GM13977 (cell line): ENCODE data around the gene MAP3K8.
A peak's percentile ranks its signal among the peaks of the same experiment; 100 is the strongest.

Experiments
- DNase-seq: peaks from one replicate; pipeline ENCODE4 v3.0.0; 2012; ENCODE audit warnings: low spot score
- in situ Hi-C: fragments of 300-500 bp; cut with MboI; formaldehyde crosslinking; loops from one replicate; pipeline ENCODE4 v1.12.0; 2022; ENCODE audit warnings: low sequenced_read_pairs, low pct_unique_long_range_greater_than_20kb, mixed read lengths, inconsistent platforms; ENCODE audit not compliant: unreplicated experiment
- TF ChIP-seq, protein P1 (sequence below): IDR thresholded peaks from 2 replicates; pipeline ENCODE4 v1.5.1; 2012; ENCODE audit warnings: mild to moderate bottlenecking, control low read depth; ENCODE audit not compliant: insufficient read depth; ENCODE audit errors: extremely low read depth, missing control alignments

The MAP3K8 gene

DNA sequence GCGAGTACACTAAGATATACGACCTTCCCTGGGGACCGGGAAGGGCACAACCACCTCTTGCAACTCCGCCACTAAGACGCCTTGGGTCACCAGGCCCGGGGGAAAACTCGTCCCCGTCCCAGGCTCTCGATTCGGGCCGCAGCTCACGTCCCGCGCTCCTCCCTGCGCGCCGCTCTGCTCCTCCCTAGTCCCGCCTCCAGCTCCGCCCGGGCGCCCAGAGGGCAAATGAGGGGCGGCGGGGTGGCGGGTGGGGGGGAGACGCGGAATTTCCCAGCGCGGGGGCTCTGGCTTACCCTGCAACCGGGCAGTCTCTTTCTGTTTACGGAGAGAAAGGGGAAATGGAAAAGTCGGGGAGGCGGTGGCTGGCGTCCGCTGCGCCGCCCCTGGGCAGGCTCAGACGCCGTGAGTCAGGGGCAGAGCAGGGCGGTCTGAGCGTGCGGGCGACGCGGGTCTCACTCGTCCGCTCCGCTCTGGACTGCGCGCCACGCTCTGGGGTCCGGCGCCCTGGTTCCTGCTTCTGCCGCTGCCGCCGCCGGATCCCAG, at the start of gene MAP3K8:
Gene MAP3K8, plus strand, starts transcription at position 455 of the 543 bp plus-strand sequence. CDS start 4,755 bp downstream, outside the sequence.
- in situ Hi-C loops, result no loop called here

DNA sequence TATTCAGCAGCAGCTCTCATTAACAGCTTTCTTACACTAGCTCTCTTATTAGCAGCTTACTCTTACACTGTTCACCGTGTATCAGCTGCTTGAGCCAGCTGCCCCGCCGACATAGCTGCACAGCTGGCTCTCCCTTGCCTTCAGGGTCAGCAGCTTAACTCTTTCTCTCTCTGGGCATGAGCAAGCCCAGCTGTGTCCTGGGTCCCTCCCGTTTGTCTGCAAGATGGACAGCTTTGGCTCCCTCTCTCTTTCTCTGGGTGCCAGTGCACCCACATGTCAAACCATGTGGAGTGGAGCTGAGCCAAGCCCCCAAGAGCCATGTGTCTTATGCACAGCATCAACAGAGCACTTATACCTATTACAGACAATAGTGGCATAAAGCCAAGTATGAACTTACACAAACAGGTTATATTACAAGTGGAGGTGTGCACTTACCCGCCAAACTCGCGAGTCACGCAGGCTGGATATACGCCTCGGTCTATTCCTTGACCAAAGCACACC, 49.2 kb upstream of the MAP3K8 start:
- DNase-seq, result peak; percentile 34
- TF ChIP-seq, protein P1, sequence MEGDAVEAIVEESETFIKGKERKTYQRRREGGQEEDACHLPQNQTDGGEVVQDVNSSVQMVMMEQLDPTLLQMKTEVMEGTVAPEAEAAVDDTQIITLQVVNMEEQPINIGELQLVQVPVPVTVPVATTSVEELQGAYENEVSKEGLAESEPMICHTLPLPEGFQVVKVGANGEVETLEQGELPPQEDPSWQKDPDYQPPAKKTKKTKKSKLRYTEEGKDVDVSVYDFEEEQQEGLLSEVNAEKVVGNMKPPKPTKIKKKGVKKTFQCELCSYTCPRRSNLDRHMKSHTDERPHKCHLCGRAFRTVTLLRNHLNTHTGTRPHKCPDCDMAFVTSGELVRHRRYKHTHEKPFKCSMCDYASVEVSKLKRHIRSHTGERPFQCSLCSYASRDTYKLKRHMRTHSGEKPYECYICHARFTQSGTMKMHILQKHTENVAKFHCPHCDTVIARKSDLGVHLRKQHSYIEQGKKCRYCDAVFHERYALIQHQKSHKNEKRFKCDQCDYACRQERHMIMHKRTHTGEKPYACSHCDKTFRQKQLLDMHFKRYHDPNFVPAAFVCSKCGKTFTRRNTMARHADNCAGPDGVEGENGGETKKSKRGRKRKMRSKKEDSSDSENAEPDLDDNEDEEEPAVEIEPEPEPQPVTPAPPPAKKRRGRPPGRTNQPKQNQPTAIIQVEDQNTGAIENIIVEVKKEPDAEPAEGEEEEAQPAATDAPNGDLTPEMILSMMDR, result peak; percentile 40
- in situ Hi-C loops, result loop anchor here (10.0 kb wide), 1 partner anchor 210 kb away; no protein-coding TSS in a partner anchor

More for the DNA sequence above, at the start of gene MAP3K8:
- TF ChIP-seq, protein P1, result no peak
- peak; percentile 88 for DNase-seq

DNA sequence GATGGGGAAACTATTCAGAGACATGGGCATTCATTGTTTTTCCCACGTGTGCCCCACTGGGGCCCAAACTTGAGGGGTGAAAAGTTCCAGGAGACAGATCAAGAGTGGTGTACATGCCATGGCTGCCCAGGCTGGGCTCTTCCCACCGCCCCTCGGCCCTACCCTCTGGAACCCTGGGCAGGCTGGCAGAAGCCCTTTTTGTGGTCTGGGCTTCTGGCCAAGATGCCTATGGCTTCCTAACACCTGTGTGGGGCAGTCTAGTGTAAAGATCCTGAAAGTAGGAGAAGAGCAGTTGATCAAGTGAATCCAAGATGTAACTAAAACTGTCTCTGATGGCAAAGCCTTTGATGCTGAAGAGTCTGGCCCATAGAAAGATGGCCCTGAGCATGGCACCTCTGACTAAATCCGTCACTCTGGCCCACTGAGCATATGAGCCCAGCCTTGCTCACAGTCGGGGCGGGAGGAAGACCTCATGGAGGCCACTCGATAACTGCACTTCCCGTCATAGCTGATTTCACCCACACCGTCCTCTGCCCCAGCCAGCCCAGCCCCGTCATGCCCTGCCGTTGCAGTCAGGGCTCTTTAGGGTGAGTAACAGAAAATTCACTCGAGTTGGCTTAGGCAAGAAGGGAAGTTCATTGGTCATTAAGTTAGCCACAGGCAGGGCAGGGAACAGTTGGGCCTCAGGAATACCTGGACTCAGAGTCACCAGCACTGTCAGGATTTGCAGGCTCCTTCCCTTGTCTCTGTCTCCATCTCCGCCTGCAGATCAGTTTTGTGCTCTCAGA, 47.0 kb upstream of the MAP3K8 start:
- in situ Hi-C loops, result loop anchor here (10.0 kb wide), 1 partner anchor 208 kb away; no protein-coding TSS in a partner anchor
- TF ChIP-seq, protein P1, result no peak
- no peak for DNase-seq

DNA sequence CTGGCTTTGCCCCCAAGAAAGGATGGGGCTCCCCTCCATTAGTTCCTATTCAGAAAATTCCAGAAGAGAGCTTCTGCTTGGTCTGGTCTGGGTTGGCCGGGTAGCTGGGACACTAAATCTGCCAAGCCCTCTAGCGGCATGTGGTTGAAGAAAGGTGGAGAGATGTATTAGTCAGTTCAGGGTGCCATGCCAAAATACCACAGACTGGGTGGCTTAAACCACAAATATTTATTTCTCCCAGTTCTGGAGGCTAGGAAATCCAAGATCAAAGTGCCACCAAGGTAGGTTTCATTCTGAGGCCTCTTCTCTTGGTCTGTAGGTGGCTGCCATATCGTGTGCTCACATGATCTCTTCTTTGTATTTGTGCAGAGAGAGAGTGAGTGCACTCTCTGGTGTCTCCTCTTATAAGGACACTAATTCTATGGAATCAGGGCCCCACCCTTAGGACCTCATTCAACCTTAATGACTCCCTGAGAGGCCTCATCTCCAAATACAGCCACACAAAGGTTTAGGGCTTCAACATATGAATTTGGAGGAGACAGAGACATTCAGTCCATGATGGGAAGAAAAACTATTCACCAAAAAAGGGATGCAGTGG, 46.2 kb upstream of the MAP3K8 start:
- no peak for DNase-seq
- TF ChIP-seq, protein P1, result no peak
- in situ Hi-C loops, result loop anchor here (10.0 kb wide), 1 partner anchor 207 kb away; no protein-coding TSS in a partner anchor

DNA sequence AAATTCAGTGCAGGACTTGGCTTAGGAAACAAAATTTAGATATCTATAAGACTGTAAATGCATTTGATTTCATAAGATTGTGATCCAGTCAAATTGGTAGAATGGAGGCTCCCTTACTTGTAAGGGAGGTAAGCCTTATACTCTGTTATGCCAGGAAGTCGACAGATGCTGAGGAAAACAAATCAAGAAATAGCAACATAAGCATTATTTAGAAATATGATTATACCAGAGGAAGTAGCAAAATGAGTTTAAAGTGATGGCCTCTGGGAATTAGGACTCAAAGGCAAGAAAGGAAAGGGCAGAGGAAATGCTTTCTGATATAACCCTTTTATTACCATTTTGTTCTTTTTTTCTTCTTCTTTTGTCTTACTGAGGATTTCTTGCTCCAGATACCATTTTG, 44.4 kb upstream of the MAP3K8 start:
- TF ChIP-seq, protein P1, result no peak
- in situ Hi-C loops, result loop anchor here (10.0 kb wide), 1 partner anchor 205 kb away; no protein-coding TSS in a partner anchor

DNA sequence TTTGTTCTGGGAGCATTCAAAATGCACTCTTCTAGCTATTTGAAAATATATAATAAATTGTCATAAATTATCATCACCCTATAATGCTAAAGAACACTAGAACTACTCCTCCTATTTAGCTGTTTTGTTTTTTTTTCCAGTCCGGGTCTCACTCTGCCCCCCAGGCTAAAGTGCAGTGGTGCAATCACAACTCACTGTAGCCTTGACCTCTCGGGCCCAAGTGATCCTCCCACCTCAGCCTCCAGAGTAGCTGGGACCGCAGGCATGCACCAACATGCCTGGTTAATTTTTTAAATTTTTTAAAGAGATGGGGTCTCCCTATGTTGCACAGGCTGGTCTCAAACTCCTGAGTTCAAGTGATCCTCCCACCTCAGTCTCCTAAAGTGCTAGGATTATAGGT, 43.8 kb upstream of the MAP3K8 start:
- in situ Hi-C loops, result no loop called here
- TF ChIP-seq, protein P1, result no peak
- no peak for DNase-seq

More for the DNA sequence above, 44.4 kb upstream of the MAP3K8 start:
- no peak for DNase-seq
